Measurements from ENCODE around the gene CCDC71. TPM values are rescaled to one million over a fixed set of nuclear protein-coding genes. Genes with fewer than 3 reads are reported as not detected.

The CCDC71 gene
- total and polyA plus RNA-seq, 2 donors (not counting 1 experiment from before 2014, with no cell fraction given) = 15.6 to 30.0 TPM

GRCh38 chr3:49180116-49180515 lies 14.0 kb upstream of the CCDC71 start:
- CTCF ChIA-PET = no interaction called here
- no peaks in the 10 kb centered on the region for H3K4me1 Mint-ChIP-seq
- no peaks in the 10 kb centered on the region for H4K20me1 ChIP-seq (ENCODE audit: control insufficient read depth, insufficient read depth, low read length, poor library complexity, severe bottlenecking)
- no peak overlapping the region for H3K27ac ChIP-seq (ENCODE audit: low read length in 2 of 2)
- H2AFZ ChIP-seq (ENCODE audit: insufficient read depth, low read depth, low read length, poor library complexity, severe bottlenecking) = no peak overlapping the region
- no peak for ATAC-seq (ENCODE audit: low read depth)
- no peak overlapping the region for H3K4me3 Mint-ChIP-seq
- H3K9me3 Mint-ChIP-seq (ENCODE audit: insufficient read depth) = no peaks in the 10 kb centered on the region
- POLR2A ChIA-PET = interaction anchor here (0.6 kb wide), 1 partner anchor 260 kb away, joined by 9 read pairs; no protein-coding TSS in a partner anchor
- H3K36me3 ChIP-seq (replicated peaks in 1 of 2; ENCODE audit: control extremely low read depth in 1 of 2, control insufficient read depth in 1 of 2, extremely low read depth in 1 of 2, insufficient read depth in 2 of 2, low read length in 1 of 2) = no peaks in the 10 kb centered on the region
- H3K27ac Mint-ChIP-seq = no peak overlapping the region
- no peak overlapping the region for H3K9ac ChIP-seq (ENCODE audit: low read length)
- H3K4me1 ChIP-seq (ENCODE audit: control insufficient read depth in 2 of 2, insufficient read depth in 2 of 2, low read length in 2 of 2) = no peaks in the 10 kb centered on the region
- intact Hi-C loops (cut with micrococcal nuclease) = no loop called here
- H3K27me3 ChIP-seq (replicated peaks in 1 of 4; ENCODE audit: control extremely low read depth in 1 of 4, control insufficient read depth in 3 of 4, insufficient read depth in 4 of 4, low read length in 3 of 4) = peaks cover 0 to 19% (median 0%) of the 10 kb centered on the region in 4 experiments
- H3K4me2 ChIP-seq (replicated peaks; ENCODE audit: low read depth, low read length, poor library complexity, severe bottlenecking) = no peak overlapping the region
- peaks cover 19% of the 10 kb centered on the region for H3K27me3 Mint-ChIP-seq
- H3K4me3 ChIP-seq (ENCODE audit: control extremely low read depth in 1 of 5, extremely low read depth in 1 of 5, insufficient read depth in 1 of 5, low read depth in 2 of 5, low read length in 4 of 5) = no peak overlapping the region
- no peaks in the 10 kb centered on the region for H3K79me2 ChIP-seq (ENCODE audit: control insufficient read depth, insufficient read depth, low read length)
- DNase-seq = no peak
- no peak for TF ChIP-seq EZH2 (IDR thresholded peaks at IDR 0.05; ENCODE audit: borderline replicate concordance, insufficient read depth, low read depth, low read length, poor library complexity, severe bottlenecking)
- TF ChIP-seq, protein P1, sequence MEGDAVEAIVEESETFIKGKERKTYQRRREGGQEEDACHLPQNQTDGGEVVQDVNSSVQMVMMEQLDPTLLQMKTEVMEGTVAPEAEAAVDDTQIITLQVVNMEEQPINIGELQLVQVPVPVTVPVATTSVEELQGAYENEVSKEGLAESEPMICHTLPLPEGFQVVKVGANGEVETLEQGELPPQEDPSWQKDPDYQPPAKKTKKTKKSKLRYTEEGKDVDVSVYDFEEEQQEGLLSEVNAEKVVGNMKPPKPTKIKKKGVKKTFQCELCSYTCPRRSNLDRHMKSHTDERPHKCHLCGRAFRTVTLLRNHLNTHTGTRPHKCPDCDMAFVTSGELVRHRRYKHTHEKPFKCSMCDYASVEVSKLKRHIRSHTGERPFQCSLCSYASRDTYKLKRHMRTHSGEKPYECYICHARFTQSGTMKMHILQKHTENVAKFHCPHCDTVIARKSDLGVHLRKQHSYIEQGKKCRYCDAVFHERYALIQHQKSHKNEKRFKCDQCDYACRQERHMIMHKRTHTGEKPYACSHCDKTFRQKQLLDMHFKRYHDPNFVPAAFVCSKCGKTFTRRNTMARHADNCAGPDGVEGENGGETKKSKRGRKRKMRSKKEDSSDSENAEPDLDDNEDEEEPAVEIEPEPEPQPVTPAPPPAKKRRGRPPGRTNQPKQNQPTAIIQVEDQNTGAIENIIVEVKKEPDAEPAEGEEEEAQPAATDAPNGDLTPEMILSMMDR (IDR thresholded peaks at IDR 0.05) = no peak
- H3K9me3 ChIP-seq (ENCODE audit: control extremely low read depth in 1 of 3, control insufficient read depth in 2 of 3, insufficient read depth in 1 of 3, low read length in 2 of 3) = no peaks in the 10 kb centered on the region

GRCh38 chr3:49177073-49177472 lies 10.9 kb upstream of the CCDC71 start:
- no peak overlapping the region for H3K9ac ChIP-seq (ENCODE audit: low read length)
- no peak overlapping the region for H3K27ac ChIP-seq (ENCODE audit: low read length in 2 of 2)
- no peaks in the 10 kb centered on the region for H4K20me1 ChIP-seq (ENCODE audit: control insufficient read depth, insufficient read depth, low read length, poor library complexity, severe bottlenecking)
- ATAC-seq (ENCODE audit: low read depth) (no peak), DNase-seq (no peak)
- H3K9me3 Mint-ChIP-seq (ENCODE audit: insufficient read depth) = no peaks in the 10 kb centered on the region
- H3K27me3 Mint-ChIP-seq = peaks cover 19% of the 10 kb centered on the region
- H3K4me1 Mint-ChIP-seq = no peaks in the 10 kb centered on the region
- H3K79me2 ChIP-seq (ENCODE audit: control insufficient read depth, insufficient read depth, low read length) = no peaks in the 10 kb centered on the region
- WGBS (ENCODE audit: insufficient coverage) = 0% methylated on average over 1 of the region's 2 CpGs
- intact Hi-C loops (cut with micrococcal nuclease) = loop anchor here (5.0 kb wide), 1 partner anchor 100 kb away; the partner anchor contains the start of gene C3orf62
- TF ChIP-seq EZH2 (IDR thresholded peaks at IDR 0.05; ENCODE audit: borderline replicate concordance, insufficient read depth, low read depth, low read length, poor library complexity, severe bottlenecking) = no peak
- TF ChIP-seq, protein P1 (IDR thresholded peaks at IDR 0.05) = no peak
- no peak overlapping the region for H3K4me3 ChIP-seq (ENCODE audit: control extremely low read depth in 1 of 5, extremely low read depth in 1 of 5, insufficient read depth in 1 of 5, low read depth in 2 of 5, low read length in 4 of 5)
- no peak overlapping the region for H3K4me3 Mint-ChIP-seq
- POLR2A ChIA-PET = no interaction called here
- no peak overlapping the region for H3K27ac Mint-ChIP-seq
- H3K9me3 ChIP-seq (ENCODE audit: control extremely low read depth in 1 of 3, control insufficient read depth in 2 of 3, insufficient read depth in 1 of 3, low read length in 2 of 3) = no peaks in the 10 kb centered on the region
- H3K4me2 ChIP-seq (replicated peaks; ENCODE audit: low read depth, low read length, poor library complexity, severe bottlenecking) = no peak overlapping the region
- peaks cover 0 to 19% (median 0%) of the 10 kb centered on the region in 4 experiments for H3K27me3 ChIP-seq (replicated peaks in 1 of 4; ENCODE audit: control extremely low read depth in 1 of 4, control insufficient read depth in 3 of 4, insufficient read depth in 4 of 4, low read length in 3 of 4)
- CTCF ChIA-PET = interaction anchor here (0.5 kb wide), 1 partner anchor 271 kb away, joined by 5 read pairs; no protein-coding TSS in a partner anchor
- H2AFZ ChIP-seq (ENCODE audit: insufficient read depth, low read depth, low read length, poor library complexity, severe bottlenecking) = no peak overlapping the region
- no peaks in the 10 kb centered on the region for H3K36me3 ChIP-seq (replicated peaks in 1 of 2; ENCODE audit: control extremely low read depth in 1 of 2, control insufficient read depth in 1 of 2, extremely low read depth in 1 of 2, insufficient read depth in 2 of 2, low read length in 1 of 2)
- H3K4me1 ChIP-seq (ENCODE audit: control insufficient read depth in 2 of 2, insufficient read depth in 2 of 2, low read length in 2 of 2) = no peaks in the 10 kb centered on the region

Data from B cell (primary cell).